Stimulated activated CD8-positive, alpha-beta memory T cell treated with anti-CD3 and anti-CD28 coated beads, Interleukin-2, amount 100 ng/mL, for 1 hour (primary cell): ENCODE measurements around the gene SUPT5H.

ENCODE experiments used
- DNase-seq, 2 donors: peaks; one replicate each; pipeline ENCODE4 v3.0.0-alpha.2; 2020; ENCODE audit warnings: low read depth in 2 of 2

SUPT5H gene

DNA sequence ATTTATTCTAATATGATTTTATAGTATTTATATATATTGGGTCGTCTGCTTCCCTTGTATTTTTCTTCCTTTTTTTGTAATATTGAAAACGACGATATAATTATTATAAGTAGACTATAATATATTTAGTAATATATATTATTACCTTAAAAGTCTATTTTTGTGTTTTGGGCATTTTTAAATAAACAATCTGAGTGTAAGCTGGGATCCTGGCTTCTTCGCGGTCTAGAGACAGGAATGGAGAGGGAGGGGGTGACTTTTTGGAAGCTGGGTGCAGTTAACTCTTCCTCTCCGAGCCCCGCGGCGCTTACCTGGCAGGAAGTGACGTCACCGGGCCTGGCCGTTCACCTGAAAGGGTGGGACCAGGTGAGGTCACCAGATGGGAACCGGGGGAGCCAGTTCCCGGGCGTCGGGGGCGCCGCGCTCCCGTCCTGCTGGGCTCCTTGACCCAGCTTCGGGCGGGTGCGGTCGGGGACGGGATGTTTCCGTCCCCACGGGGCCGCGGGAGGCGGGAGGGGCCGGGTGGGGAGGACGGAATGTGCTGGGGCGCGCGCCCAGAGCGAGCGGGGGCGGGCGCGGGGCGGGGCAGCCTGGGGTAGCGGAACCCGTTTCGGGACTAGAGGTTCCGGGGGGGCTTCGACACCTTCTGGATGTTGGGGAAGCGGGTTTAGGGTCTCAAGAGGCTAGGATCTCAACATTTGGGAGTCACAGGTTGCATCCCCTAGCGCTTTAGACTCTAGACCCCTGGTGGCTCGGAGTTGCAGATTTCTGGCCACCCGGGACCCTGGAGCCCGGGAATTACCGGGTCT, 36.0 kb upstream of the SUPT5H start:
- peak; percentile 75 to 86 for DNase-seq

DNA sequence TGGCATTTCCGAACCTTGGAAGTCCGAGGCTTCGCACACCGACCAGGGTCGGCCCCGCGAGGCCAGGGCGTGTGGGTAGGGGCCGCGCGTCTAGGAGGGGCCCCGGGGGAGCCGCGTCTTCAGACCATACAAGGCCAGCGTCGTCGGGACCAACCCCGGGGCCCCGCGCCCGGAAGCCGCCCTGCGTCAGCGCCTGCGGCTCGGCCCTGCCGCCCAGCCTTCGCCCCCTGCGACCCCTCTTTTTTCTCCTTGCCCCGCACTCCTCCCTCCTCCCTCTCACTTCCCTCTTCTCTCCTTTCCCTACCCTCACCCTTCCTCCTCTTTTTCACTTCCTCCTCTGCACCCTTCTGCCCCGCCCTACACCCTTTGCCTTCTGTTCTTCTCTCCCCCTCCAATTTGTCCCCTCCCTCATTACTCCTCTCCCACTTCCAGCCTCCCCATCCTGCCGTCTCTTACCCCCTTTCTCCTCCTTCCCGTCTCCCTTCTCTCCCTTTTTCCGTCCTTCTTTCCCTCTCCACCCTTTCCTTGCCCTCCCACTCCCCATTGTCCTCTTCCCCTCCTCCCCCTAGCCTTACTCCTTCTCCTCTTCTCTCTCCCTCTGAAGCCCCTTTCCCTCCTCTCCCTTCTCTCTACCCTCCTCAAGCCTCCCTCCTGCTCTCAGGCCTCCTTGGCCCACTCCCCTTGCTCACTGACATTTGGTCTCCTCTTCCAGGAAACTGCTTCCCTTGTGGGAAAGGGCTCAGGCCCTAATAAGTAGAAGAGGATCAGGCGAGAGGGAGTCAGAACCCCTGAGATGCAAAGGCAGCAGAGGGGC, 35.2 kb upstream of the SUPT5H start:
- DNase-seq = peak; percentile 51 to 71

DNA sequence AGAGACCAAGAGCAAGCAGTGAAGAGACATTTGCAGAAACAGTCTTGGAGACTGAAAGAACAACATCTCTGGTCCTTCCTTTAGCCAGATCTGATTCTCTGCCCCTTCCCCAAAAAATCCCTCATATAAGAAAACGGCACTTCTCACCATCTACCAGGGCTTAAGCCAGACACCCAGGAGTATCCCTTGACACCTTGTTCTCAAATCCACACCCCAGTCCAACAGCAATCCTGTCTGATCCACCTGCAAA, 34.6 kb upstream of the SUPT5H start:
- DNase-seq = no peak

DNA sequence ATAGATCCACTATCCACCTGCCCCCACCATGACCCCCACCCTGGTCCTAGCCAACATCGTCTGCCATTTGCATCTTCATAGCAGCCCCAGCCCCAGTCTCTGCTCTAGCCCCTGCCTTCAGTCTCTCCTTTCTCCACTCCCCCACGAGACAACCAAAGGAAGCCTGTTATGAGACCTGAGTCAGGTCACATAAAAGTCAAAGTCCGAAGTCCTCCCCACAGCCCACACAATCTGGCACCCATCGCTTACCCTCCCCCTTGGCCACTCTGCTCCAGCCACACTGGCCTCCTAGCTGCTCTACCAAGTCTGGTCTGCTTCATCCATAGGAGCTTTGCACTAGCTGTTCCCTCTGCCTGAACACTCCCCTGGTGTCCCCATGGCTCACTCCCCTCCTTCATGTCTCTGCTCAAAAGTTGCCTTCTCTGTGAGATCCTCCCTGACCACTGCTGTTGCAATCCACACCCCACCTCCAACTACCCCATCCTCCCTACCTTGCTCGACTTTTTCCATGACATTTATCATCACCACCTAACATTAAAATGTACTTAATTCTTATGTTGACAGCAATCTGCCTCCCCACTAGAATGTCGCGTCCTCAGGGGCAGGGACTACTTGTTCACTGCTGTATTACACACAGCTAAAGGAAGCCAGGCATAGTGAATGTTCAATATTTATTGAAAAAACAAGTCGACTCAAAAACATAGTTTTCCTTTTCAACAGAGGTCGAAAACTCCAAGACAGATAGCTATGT, 34.1 kb upstream of the SUPT5H start:
- DNase-seq = no peak

DNA sequence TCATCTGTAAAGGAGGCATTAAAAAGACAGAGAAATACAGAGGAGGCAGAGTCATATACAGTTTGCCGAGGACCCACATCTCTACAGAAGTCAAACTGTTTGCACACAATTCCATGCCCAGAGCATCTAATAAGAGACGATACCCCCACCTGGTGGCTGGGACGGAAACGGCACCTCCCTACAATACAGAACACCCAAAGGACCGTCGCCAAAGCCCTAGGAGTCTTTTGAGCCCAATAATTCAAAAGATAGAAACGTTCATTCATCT, 33.6 kb upstream of the SUPT5H start:
- peak; percentile 78 to 82 for DNase-seq

DNA sequence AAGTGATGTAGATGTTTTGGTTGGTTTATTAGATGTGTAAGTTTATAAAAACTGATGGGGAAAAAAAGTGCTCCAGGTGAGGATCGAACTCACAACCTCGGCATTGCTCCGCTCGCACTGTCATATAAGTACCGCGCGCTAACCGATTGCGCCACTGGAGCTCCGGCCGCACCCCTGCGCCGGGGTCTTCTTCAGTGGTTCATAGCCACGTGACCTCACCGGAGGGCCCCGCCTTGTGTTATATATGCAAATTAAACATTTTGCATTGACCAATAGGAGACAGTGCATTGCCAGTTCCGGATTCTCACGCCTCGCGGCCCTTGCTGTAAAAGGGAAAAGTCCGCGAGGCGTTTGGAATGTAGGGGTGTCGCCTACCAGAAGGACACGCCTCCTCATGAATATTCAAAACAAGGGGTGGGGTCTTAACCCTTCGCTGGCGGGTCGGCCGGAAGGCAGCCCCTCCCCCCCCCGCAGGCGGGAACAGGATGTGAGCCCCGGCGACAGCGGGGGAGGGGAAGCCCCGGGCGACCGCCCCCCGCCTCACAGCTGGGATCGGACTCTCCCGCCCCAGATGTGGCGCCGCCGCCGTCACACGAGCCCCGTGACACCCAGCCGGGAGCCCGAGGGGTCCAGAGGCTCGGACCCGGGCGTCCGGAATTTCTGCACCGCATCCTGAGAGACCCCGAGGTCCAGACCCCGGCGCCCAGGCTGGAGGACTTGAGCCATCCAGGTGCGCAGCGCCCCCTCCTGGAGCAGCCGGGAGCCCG, 33.1 kb upstream of the SUPT5H start, which contains the start of gene PLEKHG2:
PLEKHG2 (plus strand) TSS at position 570 of the 767 bp plus-strand sequence. CDS start 1,418 bp downstream, outside the sequence.
- peak; percentile 92 to 97 for DNase-seq

DNA sequence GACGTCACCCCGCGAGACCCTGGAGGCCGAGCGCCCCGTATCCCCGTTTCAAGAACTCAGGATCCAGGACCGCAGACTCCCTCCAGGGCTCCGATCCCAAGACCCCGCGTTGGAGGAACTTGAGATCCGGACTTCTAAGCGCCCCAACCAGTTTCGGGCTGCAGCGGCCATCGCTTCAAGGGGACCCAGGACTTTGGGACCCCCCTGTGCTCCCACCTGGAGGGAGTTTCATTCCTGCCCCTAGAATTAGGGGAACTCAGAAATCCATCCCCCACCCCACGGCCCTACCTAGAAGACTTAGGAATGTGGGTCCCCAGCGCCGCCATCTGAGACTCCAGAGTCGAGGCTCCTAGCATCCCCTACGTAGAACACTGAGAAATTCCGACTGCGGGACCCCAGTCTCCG, 32.5 kb upstream of the SUPT5H start:
- no peak for DNase-seq

DNA sequence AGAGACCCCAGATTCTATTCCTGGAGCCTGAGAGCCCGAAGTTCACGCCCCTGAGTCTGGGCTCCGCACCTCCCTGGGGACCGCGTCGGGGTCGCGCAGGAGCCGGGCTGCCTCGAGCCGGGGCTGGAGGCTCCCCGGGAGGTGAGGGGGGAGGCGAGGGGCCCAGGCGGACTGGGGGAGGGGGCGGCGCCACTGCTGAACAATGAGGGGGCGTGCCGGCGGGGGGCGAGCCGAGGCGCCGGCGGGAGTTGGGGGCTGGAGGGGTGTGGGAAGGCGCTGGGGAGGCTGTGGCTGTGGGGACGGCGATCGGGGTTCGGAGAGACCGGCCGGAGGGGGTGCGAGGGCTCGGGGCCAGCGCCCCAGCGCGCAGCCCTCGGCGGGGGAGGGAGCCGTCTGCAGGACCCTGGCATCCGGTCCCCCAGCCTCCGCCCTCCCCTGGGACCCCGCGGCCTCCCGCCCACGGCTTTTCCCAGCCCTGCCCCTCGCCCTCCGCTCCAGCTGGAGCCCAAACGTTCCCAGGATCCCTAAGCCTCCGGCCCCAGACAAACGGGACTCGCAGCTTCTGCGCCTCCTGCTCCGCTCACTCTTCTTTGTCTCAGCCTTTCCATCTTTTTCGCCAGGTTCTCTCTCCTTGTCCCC, 32.0 kb upstream of the SUPT5H start:
- no peak for DNase-seq

DNA sequence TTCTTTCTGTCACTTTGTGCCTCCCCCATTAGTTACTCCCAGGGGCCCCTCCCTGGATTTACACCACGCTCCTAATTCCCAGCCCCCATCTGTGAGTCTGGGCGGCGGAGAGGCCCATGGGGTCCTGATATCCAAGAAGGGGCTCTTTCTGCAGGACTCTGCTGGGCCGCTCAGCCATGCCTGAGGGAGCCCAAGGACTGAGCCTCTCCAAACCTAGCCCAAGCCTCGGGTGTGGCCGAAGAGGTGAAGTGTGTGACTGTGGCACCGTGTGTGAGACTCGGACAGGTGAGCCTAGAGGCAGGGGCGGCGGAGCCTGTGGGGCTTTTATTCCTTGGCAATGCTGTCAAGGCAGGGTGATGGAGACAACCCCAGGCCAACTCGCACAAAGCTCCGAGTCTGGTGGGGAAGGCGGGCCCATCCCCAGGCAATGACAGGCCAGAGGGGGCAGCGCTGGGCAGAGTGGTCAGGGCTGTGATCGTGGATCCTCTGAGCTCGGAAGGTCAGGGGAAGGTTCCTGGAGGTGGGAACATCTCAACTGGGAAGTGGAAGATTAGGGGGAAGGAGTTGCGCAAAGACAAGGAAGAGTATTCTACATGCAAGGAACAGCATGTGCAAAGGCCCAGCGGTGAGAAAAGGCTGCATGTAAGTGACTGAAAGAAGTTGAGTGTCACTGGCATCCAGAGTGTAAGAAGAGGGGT, 31.3 kb upstream of the SUPT5H start:
- DNase-seq = no peak

DNA sequence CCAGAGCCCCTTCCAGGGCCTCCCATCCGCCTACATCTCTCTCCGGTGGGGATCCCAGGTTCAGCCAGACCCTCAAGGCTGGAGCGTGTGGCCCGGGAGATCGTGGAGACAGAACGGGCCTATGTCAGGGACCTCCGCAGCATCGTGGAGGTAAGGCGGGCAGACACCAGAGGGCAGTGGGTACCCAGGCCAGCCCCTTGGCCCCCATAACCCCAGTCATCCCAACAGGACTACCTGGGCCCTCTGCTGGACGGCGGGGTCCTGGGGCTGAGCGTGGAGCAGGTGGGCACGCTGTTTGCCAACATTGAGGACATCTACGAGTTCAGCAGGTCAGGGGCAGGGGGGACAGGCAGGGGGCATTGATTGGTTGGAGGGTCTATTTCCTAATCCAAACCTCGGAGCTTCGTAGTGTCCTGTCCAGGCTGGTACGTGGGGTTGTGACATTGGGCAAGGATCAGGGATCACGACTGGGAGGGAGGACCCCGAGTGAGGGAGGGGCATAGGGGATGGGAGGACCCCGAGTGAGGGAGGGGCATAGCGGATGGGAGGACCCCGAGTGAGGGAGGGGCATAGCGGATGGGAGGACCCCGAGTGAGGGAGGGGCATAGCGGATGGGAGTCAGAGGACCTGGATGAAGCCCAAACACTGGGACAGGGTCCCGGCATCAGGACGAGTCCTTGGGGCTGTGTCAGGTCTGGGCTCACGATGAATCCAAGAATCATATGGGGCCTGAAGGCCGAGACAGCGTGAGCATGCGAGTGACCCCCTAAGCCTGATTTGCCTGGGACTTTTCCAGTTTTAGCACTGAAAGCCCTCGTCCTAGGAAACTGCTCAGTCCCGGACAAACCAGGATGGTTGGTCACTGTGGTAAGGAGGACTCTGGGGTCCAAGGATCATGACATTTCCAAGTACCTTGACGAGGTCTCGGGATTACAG, 30.0 kb upstream of the SUPT5H start:
- no peak for DNase-seq

DNA sequence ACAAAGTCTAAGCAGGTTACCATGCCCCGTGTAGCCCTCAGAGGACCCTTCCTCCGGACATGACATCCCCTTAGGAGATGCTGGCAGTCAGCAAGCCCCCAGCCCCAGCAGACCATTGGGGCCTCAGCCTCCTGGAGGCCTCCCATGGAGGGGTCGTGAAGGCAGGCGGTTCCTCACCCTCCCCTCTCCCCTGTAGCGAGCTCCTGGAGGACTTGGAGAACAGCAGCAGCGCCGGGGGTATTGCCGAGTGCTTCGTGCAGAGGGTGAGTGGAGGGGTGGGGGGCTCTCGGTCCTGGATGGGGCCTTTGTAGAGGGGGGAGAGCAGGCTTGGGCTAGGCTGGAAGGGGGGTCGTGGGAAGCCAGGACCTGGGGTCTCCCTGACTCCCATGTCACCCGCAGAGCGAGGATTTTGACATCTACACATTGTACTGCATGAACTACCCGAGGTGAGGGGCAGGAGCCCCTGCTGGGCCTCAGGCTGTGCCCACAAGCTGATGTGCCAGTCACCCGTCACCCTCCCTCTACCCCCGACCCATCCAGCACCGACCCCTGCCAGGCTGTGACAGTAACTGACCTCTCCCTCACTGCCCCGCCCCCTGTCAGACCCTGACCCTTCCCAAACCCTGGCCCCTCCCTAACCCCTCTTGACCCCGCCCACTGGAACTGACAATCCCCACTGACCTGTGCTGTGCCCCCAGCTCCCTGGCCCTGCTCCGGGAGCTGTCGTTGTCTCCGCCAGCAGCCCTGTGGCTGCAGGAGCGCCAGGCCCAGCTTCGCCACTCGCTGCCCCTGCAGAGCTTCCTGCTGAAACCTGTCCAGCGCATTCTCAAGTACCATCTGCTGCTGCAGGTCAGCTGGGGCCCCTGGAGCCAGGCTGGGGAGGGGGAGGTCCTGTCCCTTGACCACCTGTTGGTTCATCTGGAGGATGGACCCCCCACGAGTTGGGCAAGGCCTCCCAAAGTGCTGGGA, 28.9 kb upstream of the SUPT5H start:
- DNase-seq = no peak

DNA sequence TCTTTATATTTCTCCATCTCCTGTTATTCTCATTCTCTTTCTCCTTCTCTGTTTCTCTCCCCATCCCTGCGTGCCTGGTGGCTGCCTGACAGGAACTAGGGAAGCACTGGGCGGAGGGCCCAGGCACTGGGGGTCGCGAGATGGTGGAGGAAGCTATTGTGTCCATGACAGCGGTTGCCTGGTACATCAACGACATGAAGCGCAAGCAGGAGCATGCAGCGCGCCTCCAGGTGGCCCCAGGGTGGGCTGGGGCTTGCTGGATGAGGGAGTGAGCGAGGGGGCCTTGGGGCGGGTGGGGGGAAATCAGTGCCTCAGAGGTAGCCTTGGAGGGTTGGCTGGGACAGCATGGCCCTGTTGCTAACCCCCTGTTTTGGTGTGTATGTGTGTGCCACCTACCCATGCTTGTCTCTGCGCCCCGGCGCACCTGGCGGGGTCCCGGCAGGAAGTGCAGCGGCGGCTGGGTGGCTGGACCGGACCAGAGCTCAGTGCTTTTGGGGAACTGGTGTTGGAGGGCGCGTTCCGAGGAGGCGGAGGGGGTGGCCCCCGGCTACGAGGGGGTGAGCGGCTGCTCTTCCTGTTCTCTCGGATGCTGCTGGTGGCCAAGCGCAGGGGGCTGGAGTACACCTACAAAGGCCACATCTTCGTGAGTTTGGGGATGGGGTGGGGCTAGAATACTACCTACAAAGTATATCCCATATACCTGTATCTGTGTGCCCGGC, 27.8 kb upstream of the SUPT5H start:
- no peak for DNase-seq

DNA sequence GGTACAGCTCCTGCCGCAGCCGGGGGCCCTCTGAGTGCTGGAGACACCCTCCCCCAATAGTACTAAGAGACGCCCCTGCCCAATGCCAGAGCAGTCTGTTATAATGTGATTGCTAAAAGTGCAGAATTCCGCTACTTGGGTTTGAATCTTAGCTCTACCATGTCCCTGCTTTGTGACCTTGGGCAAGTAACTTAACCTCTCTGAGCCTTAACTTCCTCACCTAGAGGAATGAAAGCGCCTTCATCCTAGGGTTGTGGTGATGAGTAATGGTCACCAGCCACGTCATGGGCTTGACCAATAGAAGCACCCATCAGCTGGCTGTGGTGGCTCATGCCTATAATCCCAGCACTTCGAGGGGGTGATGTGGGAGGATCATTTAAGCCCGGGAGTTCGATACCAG, 26.4 kb upstream of the SUPT5H start:
- DNase-seq = no peak

DNA sequence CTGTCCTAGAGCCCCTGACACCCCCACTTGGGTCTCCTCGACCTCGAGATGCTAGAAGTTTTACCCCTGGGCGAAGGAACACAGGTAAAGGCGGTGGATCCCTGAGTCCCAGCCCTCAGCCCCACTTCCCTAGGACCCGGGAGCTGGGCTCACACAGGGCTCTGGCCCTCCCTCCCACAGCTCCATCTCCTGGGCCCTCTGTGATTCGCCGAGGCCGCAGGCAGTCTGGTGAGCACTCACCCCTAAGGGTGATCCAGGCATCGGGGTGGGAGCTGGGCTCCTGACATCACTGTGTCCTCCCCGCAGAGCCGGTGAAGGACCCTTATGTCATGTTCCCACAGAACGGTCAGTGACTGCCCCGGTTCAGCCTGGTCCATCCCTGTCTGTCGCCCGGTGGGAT, 24.6 kb upstream of the SUPT5H start:
- DNase-seq = no peak

DNA sequence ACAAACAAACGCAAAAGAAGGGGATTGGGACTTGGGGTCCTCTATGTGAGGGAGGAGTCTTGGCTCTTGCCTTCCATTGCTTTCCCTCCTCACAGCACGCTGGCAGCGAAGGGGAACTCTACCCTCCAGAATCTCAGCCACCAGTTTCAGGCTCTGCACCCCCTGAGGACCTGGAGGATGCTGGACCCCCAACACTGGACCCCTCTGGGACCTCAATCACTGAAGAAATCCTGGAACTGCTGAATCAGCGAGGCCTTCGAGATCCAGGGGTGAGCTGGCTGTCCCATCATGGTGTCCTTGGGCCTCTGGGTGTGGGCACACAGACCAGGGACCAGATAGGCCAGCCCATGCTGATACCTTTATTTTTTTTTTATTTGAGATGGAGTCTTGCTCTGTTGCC, 23.4 kb upstream of the SUPT5H start:
- no peak for DNase-seq

DNA sequence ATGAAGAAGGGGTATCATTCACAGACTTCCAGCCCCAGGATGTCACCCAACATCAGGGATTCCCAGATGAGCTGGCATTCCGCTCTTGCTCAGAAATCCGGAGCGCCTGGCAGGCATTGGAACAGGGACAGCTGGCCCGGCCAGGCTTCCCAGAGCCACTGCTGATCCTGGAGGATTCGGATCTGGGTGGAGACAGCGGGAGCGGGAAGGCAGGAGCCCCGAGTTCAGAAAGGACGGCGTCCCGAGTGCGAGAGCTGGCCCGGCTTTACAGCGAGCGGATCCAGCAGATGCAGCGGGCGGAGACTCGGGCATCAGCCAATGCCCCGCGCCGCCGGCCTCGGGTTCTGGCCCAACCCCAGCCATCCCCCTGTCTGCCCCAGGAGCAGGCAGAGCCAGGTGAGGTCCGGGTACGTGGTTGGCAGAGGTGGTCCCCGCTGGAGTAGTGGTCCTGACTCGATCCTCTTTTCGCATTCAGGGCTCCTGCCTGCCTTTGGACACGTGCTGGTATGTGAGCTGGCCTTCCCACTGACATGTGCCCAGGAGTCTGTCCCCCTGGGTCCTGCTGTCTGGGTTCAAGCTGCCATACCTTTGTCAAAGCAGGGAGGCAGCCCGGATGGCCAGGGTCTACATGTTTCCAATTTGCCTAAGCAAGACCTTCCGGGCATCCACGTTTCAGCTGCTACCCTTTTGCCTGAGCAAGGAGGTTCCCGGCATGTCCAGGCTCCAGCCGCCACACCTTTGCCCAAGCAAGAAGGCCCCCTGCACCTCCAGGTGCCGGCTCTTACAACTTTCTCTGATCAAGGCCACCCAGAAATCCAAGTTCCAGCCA, 21.9 kb upstream of the SUPT5H start:
- DNase-seq = no peak

DNA sequence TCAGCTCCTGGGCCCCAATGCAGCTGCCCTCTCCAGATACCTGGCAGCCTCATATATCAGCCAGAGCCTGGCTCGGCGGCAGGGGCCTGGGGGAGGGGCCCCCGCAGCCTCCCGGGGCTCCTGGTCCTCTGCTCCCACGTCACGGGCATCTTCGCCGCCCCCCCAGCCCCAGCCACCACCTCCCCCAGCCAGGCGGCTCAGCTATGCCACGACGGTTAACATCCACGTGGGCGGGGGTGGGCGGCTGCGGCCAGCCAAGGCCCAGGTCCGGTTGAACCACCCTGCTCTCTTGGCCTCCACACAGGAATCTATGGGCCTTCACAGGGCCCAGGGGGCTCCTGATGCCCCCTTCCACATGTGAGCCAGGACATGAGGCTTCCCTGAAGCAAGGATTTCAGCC, 20.4 kb upstream of the SUPT5H start:
- DNase-seq = no peak
